Measurements from ENCODE around the gene GMIP.

Gene GMIP

GRCh38 chr19:19659646-19660245 is 16.3 kb upstream of the GMIP start:
- no peak for DNase-seq

GRCh38 chr19:19657397-19657783 is 13.9 kb upstream of the GMIP start:
- DNase-seq: no peak

- DNase-seq: no peak
These were observed 13.3 kb upstream of the GMIP start for GRCh38 chr19:19656451-19657396.

GRCh38 chr19:19655641-19656343 is 12.3 kb upstream of the GMIP start:
- DNase-seq: no peak

GRCh38 chr19:19655051-19655594 is 11.7 kb upstream of the GMIP start:
- no peak for DNase-seq

GRCh38 chr19:19654441-19654840 is 11.0 kb upstream of the GMIP start:
- DNase-seq: no peak

GRCh38 chr19:19653597-19654147 is 10.2 kb upstream of the GMIP start:
- no peak for DNase-seq

GRCh38 chr19:19652482-19653295 is 9.2 kb upstream of the GMIP start:
- no peak for DNase-seq

- no peak for DNase-seq
These were observed 7.6 kb upstream of the GMIP start for GRCh38 chr19:19651076-19651475.

- DNase-seq: no peak
These were observed 6.9 kb upstream of the GMIP start for GRCh38 chr19:19650331-19650730.

- DNase-seq: no peak
These were observed 6.1 kb upstream of the GMIP start for GRCh38 chr19:19649580-19649995.

GRCh38 chr19:19649155-19649554 is 5.7 kb upstream of the GMIP start:
- no peak for DNase-seq

GRCh38 chr19:19647037-19647835 is 3.8 kb upstream of the GMIP start:
- DNase-seq: no peak

- no peak for DNase-seq
These were observed 1.9 kb upstream of the GMIP start for GRCh38 chr19:19645233-19645870.

- DNase-seq: no peak
These were observed 564 bp upstream of the GMIP start for GRCh38 chr19:19644054-19644388.

- peak; percentile 54 for DNase-seq
These were observed 825 bp downstream of the GMIP start for GRCh38 chr19:19642506-19643157.

- no peak for DNase-seq
These were observed 5.8 kb downstream of the GMIP start for GRCh38 chr19:19637523-19638251.

GRCh38 chr19:19637186-19637522 is 6.3 kb downstream of the GMIP start:
- DNase-seq: no peak

GRCh38 chr19:19636573-19637185 is 6.8 kb downstream of the GMIP start:
- no peak for DNase-seq

All from activated CD4-positive, alpha-beta T cell treated with anti-CD3 and anti-CD28 coated beads, Interleukin-2, amount 50 U/mL, for 16 hours (primary cell).